Measurements from ENCODE around the gene PPP3CA.
A peak's percentile ranks its signal among the peaks of the same experiment; 100 is the strongest.

PPP3CA gene

DNA sequence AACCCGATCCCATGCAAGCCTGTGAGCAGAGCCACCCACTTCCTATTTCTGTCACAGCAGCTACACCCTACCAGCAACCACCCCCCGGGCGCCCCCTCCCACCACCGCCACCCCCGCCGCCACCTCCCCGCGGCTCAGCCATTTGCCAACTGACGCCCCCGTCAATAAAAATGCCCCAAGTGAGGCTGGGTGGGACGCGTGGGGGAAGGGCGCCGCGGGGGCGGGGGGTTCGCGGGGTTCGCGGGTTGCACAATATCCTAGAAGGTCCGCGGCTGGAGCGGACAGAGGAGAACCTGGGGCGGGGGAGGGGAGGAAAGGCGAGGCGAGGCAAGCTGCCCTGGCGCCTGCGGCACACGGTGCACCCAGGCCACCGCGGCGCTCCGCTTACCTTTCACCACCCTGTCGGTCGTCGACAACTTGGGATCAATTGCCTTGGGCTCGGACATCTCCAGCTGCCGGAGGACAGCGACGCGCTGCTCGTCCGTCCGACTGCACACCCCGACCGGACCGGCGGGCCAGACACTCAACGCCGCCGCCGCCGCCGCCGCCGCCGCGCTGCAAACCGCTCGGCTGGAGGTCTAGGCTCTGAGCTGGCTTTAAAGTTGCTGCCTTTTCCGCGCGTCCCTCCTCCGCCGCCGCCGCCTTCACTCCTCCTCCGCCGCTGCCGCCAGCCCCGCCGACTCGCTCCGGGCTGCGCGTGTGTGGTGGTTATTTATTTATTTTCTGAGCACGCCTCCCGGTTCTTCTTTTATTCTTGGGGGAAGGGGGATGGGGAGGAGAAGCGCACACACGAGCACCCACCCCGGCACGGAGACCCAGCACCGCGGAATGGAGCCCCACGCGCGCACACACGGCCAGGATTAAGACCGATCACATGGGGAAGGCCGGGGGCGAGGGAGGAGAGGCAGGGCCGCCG, 717 bp downstream of the PPP3CA start:
- Mint-ChIP-seq H3K27ac (peak overlapping the region; percentile 94), H3K9me3 (no peaks in the 10 kb centered on the region), H3K27me3 (ENCODE audit: low read depth) (peaks cover 49% of the 10 kb centered on the region), H3K36me3 (ENCODE audit: low read depth) (peaks cover 5% of the 10 kb centered on the region), H3K4me3 (peak overlapping the region; percentile 95), H3K4me1 (ENCODE audit: low read depth) (peaks cover 31% of the 10 kb centered on the region)
- DNase-seq (ENCODE audit: low spot score) = peak; percentile 39

DNA sequence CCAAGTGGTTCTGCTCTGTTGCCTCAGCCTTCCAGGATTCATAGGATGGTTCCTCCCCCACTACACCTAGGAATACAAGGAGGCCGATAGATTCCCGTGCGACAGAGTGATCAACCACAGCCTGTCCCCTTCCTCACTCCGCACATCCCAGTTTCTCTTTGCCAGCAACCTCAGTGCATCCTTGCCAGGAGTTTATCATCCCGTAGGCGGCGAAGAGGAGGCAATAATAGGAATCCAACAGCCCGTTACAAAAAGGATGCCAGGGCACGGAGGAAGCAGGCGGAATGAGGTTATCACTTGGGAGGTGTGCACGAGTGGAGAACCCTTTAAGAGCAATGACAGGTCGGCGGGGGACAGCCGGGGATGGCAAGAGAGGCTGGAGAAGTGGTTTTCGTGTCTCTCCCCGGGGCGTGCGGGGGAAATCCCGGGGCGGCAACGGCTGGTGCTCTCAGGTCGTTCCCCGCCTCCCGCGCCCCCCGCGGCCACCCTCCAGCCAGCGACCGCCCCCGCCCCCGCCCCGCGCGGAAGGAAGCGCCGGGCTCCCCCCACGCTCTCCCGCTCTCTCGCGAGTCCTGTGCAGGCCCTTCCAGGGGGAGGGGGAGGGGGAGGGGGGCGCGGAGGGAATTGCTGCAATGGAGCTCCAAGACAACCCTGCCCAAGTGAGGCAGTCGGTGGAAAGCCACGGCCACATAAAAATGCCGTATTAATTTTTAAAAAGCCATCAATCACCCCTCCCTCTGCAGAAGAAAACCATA, 1.6 kb downstream of the PPP3CA start:
- H3K4me1 Mint-ChIP-seq (ENCODE audit: low read depth) = peaks cover 31% of the 10 kb centered on the region
- peaks cover 44% of the 10 kb centered on the region for H3K27me3 Mint-ChIP-seq (ENCODE audit: low read depth)
- peak; percentile 44 for DNase-seq (ENCODE audit: low spot score)
- peak overlapping the region; percentile 95 for H3K4me3 Mint-ChIP-seq
- peak overlapping the region; percentile 72 for H3K27ac Mint-ChIP-seq
- H3K9me3 Mint-ChIP-seq = no peaks in the 10 kb centered on the region
- H3K36me3 Mint-ChIP-seq (ENCODE audit: low read depth) = peaks cover 9% of the 10 kb centered on the region

DNA sequence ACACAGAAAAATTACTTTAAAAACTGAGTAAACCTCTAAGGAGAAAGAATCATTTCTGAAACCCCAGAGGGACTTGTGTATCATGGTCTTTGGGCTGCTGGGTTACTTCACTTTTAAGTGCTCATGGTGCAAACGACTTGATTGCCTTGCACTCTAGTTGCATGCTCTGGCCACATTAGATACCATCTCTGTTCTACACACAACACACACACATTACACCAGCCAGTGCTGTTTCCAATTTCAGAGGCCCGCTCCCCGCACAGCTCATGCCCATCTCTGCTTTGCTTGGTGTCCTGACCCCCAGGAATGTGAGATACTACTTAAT, 2.1 kb downstream of the PPP3CA start:
- Mint-ChIP-seq H3K4me3 (peak overlapping the region; percentile 92), H3K4me1 (ENCODE audit: low read depth) (peaks cover 33% of the 10 kb centered on the region), H3K36me3 (ENCODE audit: low read depth) (peaks cover 9% of the 10 kb centered on the region), H3K9me3 (no peaks in the 10 kb centered on the region), H3K27ac (peak overlapping the region; percentile 72), H3K27me3 (ENCODE audit: low read depth) (peaks cover 40% of the 10 kb centered on the region)
- DNase-seq (ENCODE audit: low spot score) = no peak

DNA sequence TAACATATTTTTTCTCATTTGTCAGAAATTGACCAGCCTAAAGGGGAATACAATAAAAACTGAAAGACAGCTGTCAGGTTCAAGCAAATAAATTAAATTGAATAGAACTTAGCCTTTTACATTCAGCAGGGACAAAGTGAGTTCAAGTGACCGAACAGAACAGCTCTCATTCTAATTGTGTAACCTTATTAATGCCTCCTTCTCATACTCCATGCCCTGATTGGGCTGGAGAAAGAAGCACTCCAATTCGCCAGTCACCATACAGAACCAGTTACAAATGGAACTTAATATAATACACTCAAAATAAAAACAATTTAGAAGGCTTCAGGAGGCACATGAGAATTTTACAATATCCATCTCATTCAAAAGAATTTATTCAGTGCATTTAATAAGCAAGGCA, 8.0 kb downstream of the PPP3CA start:
- no peak for DNase-seq (ENCODE audit: low spot score)
- peaks cover 8% of the 10 kb centered on the region for H3K36me3 Mint-ChIP-seq (ENCODE audit: low read depth)
- no peak overlapping the region for H3K4me3 Mint-ChIP-seq
- no peaks in the 10 kb centered on the region for H3K9me3 Mint-ChIP-seq
- peaks cover 14% of the 10 kb centered on the region for H3K27me3 Mint-ChIP-seq (ENCODE audit: low read depth)
- no peak overlapping the region for H3K27ac Mint-ChIP-seq
- H3K4me1 Mint-ChIP-seq (ENCODE audit: low read depth) = peaks cover 30% of the 10 kb centered on the region

DNA sequence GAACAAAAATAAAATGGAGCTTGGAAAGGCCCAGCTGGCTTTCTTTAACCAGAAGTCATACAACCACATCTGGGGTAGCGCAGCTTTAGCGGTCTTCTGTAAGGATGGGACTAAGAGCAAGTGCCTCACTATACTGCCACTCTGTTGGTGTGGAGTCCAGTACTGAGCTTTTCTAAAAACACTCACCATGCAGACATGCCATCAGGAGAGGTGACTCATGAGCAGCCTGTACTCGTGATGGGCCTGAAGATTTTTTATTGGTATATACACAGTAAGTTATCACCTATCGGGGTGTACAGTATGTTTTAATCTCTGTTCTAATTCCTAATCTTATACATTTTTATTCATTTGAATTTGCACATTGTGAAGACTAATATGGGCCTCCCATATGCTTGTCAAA, 9.6 kb downstream of the PPP3CA start:
- Mint-ChIP-seq H3K36me3 (ENCODE audit: low read depth) (peaks cover 8% of the 10 kb centered on the region), H3K27ac (no peak overlapping the region), H3K9me3 (no peaks in the 10 kb centered on the region), H3K4me1 (ENCODE audit: low read depth) (peaks cover 24% of the 10 kb centered on the region), H3K27me3 (ENCODE audit: low read depth) (peaks cover 8% of the 10 kb centered on the region), H3K4me3 (no peak overlapping the region)
- no peak for DNase-seq (ENCODE audit: low spot score)

DNA sequence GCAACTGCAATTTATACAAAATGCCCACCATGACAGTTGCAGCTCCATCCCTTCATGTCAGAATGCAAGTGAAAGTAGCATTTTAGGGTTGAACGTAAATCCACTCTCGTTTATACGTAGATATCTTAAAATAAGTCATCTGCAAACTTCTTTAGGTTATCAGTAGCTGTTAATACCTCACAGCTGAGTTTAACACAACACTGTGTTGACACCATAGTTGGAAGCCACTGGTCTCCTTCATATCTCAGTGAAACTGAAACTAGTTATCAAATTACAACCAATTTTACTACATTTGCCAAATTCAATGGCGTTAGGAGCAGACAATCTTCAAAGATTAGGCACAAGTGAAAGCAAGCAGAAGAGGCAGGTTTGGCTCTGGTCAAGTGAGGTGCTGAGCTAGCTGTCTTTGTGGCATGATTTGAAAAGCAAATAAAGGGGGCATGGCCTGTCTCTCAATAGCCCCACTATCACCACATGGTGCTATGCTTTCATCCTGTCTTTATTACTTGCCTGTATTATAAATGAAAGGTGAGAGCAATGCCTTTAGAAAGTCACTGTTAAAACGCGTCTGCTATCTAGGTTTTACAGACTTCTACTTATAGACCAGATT, 12.3 kb downstream of the PPP3CA start:
- peaks cover 5% of the 10 kb centered on the region for H3K27me3 Mint-ChIP-seq (ENCODE audit: low read depth)
- H3K36me3 Mint-ChIP-seq (ENCODE audit: low read depth) = peaks cover 3% of the 10 kb centered on the region
- peaks cover 20% of the 10 kb centered on the region for H3K4me1 Mint-ChIP-seq (ENCODE audit: low read depth)
- DNase-seq (ENCODE audit: low spot score) = no peak
- no peaks in the 10 kb centered on the region for H3K9me3 Mint-ChIP-seq
- H3K4me3 Mint-ChIP-seq = no peak overlapping the region
- no peak overlapping the region for H3K27ac Mint-ChIP-seq

DNA sequence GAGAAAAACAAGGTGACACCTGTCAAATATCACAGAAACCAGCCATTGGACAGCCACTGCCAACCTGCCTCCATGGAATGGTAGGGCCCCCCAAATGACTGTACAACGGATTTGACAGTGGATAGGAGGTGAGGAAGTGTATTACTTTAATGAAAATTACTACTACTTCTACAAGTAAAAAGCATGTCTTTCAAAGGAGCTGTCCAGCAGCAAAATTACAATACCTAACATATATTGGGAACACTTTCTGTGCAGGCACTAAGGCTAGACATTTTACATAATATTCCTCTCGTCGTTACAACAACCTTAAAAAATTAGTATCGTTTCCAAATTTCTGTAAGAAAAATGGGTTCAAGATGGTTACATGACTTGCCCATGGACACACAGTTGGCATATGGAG, 14.9 kb downstream of the PPP3CA start:
- no peak for DNase-seq (ENCODE audit: low spot score)
- Mint-ChIP-seq H3K27me3 (ENCODE audit: low read depth) (peaks cover 1% of the 10 kb centered on the region), H3K27ac (no peak overlapping the region), H3K9me3 (no peaks in the 10 kb centered on the region), H3K4me3 (no peak overlapping the region), H3K36me3 (ENCODE audit: low read depth) (peaks cover 7% of the 10 kb centered on the region), H3K4me1 (ENCODE audit: low read depth) (peaks cover 37% of the 10 kb centered on the region)

DNA sequence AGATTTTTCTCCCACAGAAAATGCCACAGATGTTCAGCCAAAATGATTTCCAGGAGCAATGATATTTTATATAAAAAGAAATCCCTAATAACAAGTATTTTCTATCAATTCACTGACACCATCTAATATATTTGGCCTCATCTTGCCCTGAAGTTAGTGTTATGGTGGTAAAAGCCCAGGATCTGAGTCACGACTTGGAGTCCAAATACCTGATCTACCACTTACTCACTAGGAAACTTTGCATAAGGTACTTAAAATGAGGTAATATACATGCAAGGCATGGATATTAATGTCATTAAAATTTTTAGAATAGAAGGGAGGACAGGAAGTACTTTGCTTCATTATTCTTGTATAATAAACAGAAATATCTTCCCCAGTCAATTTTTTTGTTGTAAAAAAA, 16.3 kb downstream of the PPP3CA start:
- no peak for DNase-seq (ENCODE audit: low spot score)
- H3K27ac Mint-ChIP-seq = no peak overlapping the region
- H3K36me3 Mint-ChIP-seq (ENCODE audit: low read depth) = peaks cover 9% of the 10 kb centered on the region
- peaks cover 6% of the 10 kb centered on the region for H3K27me3 Mint-ChIP-seq (ENCODE audit: low read depth)
- no peak overlapping the region for H3K4me3 Mint-ChIP-seq
- peaks cover 41% of the 10 kb centered on the region for H3K4me1 Mint-ChIP-seq (ENCODE audit: low read depth)
- no peaks in the 10 kb centered on the region for H3K9me3 Mint-ChIP-seq

DNA sequence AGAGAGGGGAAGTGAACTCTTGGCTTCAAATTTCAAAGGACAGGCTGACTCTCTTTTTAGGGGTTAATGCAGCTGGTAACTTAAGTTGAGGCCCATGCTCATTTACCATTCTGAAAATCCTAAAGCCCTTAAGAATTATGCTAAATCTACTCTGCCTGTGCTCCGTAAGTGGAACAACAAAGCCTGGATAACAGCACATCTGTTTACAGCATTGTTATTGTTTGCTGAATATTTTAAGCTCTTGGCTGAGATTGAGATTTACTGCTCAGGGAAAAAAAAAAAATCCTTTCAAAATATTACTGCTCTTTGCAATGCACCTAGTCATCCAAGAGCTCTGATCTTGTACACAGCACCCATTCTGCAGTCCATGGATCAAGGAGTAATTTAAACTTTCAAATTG, 17.7 kb downstream of the PPP3CA start:
- no peaks in the 10 kb centered on the region for H3K9me3 Mint-ChIP-seq
- DNase-seq (ENCODE audit: low spot score) = no peak
- peaks cover 9% of the 10 kb centered on the region for H3K36me3 Mint-ChIP-seq (ENCODE audit: low read depth)
- peaks cover 12% of the 10 kb centered on the region for H3K27me3 Mint-ChIP-seq (ENCODE audit: low read depth)
- peaks cover 30% of the 10 kb centered on the region for H3K4me1 Mint-ChIP-seq (ENCODE audit: low read depth)
- no peak overlapping the region for H3K4me3 Mint-ChIP-seq
- H3K27ac Mint-ChIP-seq = no peak overlapping the region

DNA sequence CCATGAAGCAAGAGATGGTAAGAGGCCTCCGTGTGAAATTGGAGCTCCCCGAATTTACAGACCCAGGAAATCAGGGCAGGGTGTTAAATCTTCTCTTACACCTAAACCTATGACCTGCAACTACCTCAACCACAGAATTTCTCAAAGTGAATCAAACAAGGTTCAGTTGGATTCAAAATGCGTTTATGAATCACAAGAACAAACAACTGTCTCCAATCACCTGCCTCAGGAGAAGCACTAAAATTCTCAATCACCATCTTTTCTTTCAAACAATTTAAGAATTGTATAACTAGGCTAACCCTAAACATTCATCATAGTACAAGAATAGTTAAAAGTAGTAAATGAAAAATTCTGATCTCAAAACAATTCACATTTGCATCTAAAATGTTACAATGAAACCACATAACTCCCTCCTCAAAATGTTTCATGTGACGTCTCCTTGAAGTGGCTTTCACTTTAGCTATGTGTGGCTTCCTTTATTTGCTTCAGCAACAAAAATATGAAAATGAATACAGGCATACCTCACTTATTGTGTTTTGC, 19.2 kb downstream of the PPP3CA start:
- Mint-ChIP-seq H3K27me3 (ENCODE audit: low read depth) (peaks cover 13% of the 10 kb centered on the region), H3K9me3 (no peaks in the 10 kb centered on the region), H3K4me1 (ENCODE audit: low read depth) (peaks cover 30% of the 10 kb centered on the region), H3K27ac (peak overlapping the region; percentile 93), H3K4me3 (peak overlapping the region; percentile 81), H3K36me3 (ENCODE audit: low read depth) (peaks cover 9% of the 10 kb centered on the region)
- no peak for DNase-seq (ENCODE audit: low spot score)

DNA sequence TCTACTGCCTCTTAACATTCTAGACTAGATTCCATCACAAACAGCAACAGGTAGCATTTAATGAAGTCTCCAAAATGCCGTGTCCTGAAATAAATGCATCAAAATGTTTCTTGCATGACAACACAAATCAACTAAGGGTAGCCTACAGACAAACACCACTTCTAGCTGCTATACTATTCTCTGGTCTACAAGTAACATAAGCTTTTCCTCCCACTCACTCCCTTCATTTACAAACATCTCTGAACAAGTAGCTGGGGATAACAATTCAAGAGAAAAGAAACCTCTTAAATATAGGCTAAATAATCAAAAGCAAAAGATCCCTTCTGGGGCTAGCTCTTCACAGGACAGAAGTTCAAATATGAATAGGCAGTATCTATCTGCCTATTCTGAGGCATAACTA, 20.8 kb downstream of the PPP3CA start:
- peaks cover 30% of the 10 kb centered on the region for H3K4me1 Mint-ChIP-seq (ENCODE audit: low read depth)
- H3K36me3 Mint-ChIP-seq (ENCODE audit: low read depth) = peaks cover 9% of the 10 kb centered on the region
- H3K27ac Mint-ChIP-seq = no peak overlapping the region
- no peaks in the 10 kb centered on the region for H3K9me3 Mint-ChIP-seq
- no peak overlapping the region for H3K4me3 Mint-ChIP-seq
- H3K27me3 Mint-ChIP-seq (ENCODE audit: low read depth) = peaks cover 12% of the 10 kb centered on the region
- no peak for DNase-seq (ENCODE audit: low spot score)

DNA sequence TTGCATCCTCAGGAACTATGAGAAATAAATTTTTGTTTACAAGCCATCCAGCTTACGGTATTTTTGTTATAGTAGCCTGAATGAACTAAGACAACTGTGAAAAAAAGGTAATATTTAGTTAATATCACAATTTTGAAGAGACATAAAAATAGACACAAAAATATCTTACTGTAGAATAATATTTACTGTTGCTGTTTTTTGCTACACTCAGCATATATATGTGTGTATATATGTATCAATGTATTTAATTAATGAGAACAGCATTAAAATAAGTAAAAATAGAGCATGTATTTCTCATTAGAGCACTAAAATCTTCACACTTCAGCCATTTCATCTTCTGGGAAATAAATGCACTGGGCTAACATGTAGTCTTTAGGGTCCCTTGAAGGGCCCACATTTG, 24.6 kb downstream of the PPP3CA start:
- peaks cover 5% of the 10 kb centered on the region for H3K36me3 Mint-ChIP-seq (ENCODE audit: low read depth)
- DNase-seq (ENCODE audit: low spot score) = no peak
- H3K27me3 Mint-ChIP-seq (ENCODE audit: low read depth) = peaks cover 17% of the 10 kb centered on the region
- no peaks in the 10 kb centered on the region for H3K9me3 Mint-ChIP-seq
- no peak overlapping the region for H3K4me3 Mint-ChIP-seq
- peaks cover 11% of the 10 kb centered on the region for H3K4me1 Mint-ChIP-seq (ENCODE audit: low read depth)
- no peak overlapping the region for H3K27ac Mint-ChIP-seq

DNA sequence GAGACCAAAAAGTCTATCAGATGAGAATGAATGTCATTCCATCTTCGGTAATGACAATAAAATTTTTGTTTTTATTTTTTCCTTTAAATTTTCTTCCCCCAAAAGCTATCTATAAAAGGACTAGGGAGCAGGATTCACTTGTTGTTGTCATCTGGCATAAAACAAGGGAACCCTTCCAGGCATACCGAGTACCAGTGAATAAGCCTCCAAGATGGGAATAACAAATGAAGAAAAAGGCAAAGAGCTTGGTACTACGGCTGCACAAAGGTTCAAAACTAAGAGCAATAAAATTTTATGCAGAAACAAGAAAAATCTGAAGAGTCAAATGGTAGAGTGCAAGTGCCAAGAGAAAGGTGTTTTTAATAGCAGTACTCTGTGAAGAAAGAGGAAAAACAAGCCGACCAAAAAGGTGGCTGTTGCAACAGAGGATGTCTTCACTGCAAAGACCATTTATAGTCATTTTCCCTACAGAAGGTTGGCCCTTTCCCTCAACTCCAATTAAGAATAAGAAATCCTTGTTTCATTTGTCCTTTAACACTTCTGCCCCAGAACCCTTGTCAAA, 25.8 kb downstream of the PPP3CA start:
- peaks cover 3% of the 10 kb centered on the region for H3K4me1 Mint-ChIP-seq (ENCODE audit: low read depth)

More for the DNA sequence above, 25.8 kb downstream of the PPP3CA start:
- peaks cover 3% of the 10 kb centered on the region for H3K36me3 Mint-ChIP-seq (ENCODE audit: low read depth)
- H3K27ac Mint-ChIP-seq = no peak overlapping the region
- H3K4me3 Mint-ChIP-seq = no peak overlapping the region
- no peaks in the 10 kb centered on the region for H3K9me3 Mint-ChIP-seq
- DNase-seq (ENCODE audit: low spot score) = no peak
- peaks cover 15% of the 10 kb centered on the region for H3K27me3 Mint-ChIP-seq (ENCODE audit: low read depth)

All from T-helper 2 cell treated with Interferon-gamma antibody and Interleukin-4, amounts not matched to agents 5 μg/mL and 100 μg/mL, for 36 hours (primary cell).